Measurements from ENCODE around the gene SHISA2.

GRCh38 chr13:26017196-26017921 is 34.5 kb downstream of the SHISA2 start:
- TF ChIP-seq ZBTB11 (tag by site-specific recombination; conservative IDR thresholded peaks at IDR 0.05; ENCODE audit: low read depth) (no peak), ZNF654 (tag by site-specific recombination; IDR thresholded peaks at IDR 0.05; ENCODE audit: low read depth) (no peak), CTCF (tag by site-specific recombination; IDR thresholded peaks at IDR 0.05) (no peak), REST (tag by site-specific recombination; IDR thresholded peaks at IDR 0.05) (no peak), ZNF335 (tag by site-specific recombination; conservative IDR thresholded peaks at IDR 0.05) (no peak), PATZ1 (tag by site-specific recombination; IDR thresholded peaks at IDR 0.05) (no peak), ZBTB10 (tag by site-specific recombination; IDR thresholded peaks at IDR 0.05) (no peak), TRIM28 (IDR thresholded peaks at IDR 0.05; ENCODE audit: borderline replicate concordance, low read length) (no peak), ZNF341 (tag by site-specific recombination; IDR thresholded peaks at IDR 0.05; ENCODE audit: low read depth) (no peak), GLI4 (tag by site-specific recombination; IDR thresholded peaks at IDR 0.05) (no peak), ZNF777 (tag by site-specific recombination; IDR thresholded peaks at IDR 0.05; ENCODE audit: borderline replicate concordance) (no peak)

All from HEK293 (cell line).